Measurements from ENCODE around the gene C19orf47.

DNA sequence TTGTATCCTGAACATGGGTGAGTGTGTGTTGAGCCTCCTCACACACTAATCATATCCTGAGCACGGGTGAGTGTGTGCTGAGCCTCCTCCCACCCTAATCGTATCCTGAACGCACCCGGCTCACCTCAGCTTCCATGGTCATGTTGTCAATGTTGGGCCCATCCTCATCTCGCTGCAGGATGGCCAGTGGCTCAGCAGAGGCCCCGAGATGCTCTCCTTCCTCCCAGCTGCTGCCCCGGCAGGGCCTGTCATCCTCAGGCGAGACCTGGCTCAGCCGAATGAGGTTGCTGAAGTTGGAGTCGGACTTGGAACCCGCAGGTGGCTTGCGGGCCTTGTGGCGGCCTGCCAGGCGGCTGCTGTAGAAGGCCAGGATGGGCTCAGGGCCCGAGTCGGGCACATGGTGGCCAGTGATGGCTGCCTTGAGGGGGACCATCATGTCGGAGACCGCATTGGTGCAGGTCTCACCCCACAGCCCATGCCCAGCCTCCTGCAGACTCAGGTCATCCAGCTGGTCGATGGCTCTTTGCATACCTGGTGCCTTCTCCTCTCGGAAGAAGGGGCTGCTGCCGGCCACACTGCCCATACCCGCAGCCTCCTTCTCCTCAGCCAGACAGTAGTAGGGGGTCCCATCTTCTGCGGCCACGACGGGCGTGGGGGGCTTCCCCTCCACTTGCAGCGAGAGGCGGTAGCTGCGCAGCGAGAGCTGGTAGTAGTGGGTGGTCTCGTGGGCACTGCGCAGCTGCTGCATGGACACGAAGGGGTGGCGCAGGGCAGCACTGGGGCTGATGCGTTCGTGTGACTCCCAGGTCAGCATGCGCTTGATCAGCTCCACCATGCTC, 32.2 kb upstream of the C19orf47 start:
- no peak for TF ChIP-seq CEBPB (IDR thresholded peaks at IDR 0.05; ENCODE audit: low read depth)
- no peak for TF ChIP-seq YY1 (IDR thresholded peaks at IDR 0.05; ENCODE audit: extremely low read depth, insufficient replicate concordance, low read depth, low read length)
- TF ChIP-seq ZNF274 (IDR thresholded peaks at IDR 0.05; ENCODE audit: low read depth, low read length) = no peak
